Activated T-cell treated with anti-CD3 and anti-CD28 coated beads for 48 hours (primary cell): ENCODE measurements around the gene INHA.

ENCODE experiments used
- DNase-seq: peaks from one replicate; pipeline ENCODE4 v3.0.0-alpha.2; 2020; ENCODE audit warnings: low read depth

INHA gene

GRCh38 chr2:219559156-219559915 is 12.8 kb upstream of the INHA start:
- DNase-seq, result no peak

GRCh38 chr2:219560037-219560892 is 11.8 kb upstream of the INHA start:
- DNase-seq, result no peak

DNA sequence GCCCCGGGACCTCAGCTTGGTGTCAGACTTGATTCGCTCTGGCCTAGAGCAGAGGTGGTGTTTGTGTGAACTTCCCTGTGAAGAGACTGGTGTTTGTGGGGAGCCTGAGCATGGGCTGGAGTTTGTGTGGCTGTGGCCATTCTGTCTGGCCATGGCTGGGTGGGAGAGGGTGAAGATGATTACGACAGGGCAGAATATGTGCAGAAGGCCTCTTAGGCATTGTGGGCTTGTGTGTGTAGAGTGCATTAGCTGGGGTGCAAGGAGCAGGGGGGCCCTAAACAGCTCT is 11.3 kb upstream of the INHA start:
- no peak for DNase-seq

DNA sequence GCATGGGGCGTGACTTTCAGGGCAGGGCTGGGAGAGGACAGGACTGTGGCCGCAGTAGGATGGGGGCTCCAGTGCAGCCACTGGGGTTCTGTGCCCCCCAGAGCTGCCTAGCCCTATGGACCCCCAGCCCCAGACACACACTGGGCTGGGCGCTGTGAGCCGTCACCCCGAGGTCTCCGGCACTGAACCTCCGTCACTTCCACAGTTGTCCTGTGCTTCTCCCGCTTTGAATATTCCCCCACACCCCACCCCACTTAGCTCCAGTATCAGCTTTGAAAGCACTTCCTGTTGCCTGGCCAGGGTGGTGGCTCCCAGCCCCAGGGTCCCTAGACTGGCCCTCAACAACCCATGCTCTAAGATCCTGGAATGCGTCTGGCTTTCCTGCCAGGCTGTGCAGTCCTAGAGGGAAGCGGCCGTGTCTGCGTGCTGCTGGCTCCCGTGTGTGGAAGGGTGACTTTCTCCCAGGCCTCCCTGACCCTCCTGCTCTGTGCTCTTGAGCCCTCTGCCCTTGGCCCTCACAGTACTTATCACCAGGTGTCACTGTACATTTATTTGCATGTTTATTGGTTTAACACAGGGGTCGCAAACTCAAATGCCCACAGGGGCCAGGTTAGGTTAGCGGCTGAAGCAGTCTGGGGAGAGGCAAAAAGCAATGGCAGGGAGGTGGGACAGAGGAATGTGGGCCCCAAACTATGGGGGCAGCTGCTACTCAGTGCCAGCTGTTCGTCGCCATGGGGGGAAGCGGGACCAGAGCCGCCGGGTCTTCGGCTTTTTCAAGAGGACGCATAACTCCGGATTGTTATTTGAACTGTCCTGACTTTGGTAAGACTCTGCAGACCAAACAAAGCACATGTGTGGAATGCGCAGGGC is 10.7 kb upstream of the INHA start:
- no peak for DNase-seq

DNA sequence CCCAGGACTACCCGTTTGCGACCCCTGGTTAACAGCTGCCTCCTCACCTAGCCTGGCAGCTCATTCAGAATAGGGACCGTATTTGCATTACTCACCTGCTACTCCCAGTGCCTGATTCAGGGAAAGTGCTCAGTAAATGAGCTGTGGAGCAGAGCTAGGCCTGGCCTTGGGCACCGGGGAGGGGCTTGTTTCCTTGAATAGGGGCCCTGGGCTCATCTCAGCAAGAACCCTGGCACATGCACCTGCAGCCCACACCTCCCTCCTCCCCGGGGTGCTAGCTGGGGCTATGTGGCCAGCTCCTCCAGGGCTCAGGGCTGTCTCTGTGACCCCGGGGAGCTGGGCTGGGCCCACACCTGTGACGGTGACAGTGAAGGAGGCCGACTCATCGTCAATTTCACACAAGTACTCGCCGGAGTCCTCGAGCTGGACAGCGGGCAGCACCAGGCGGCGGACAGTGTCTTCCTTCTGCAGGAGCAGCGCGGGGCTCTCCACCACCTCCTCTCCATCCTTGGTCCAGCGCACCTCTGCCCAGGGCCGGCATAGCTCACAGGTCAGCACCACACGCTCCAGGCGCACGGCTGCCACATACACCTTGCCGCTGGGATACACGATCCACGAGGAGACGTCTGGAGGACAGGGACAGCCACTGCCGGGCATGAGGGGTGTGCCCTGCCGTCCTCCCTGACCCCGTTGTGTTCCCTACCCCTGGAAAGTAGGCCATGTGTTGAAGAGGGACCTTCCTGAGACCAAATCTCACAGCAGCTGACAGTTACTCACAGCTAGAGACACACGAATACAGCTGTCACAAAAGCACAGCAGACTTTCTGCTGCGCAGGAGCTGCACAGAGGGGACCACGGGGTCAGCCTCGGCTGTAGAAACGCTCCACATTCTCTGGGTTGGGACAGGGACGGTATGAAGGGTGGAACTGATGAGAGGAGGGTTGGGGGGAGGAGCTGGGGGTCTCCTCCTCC is 9.8 kb upstream of the INHA start:
- DNase-seq, result no peak

DNA sequence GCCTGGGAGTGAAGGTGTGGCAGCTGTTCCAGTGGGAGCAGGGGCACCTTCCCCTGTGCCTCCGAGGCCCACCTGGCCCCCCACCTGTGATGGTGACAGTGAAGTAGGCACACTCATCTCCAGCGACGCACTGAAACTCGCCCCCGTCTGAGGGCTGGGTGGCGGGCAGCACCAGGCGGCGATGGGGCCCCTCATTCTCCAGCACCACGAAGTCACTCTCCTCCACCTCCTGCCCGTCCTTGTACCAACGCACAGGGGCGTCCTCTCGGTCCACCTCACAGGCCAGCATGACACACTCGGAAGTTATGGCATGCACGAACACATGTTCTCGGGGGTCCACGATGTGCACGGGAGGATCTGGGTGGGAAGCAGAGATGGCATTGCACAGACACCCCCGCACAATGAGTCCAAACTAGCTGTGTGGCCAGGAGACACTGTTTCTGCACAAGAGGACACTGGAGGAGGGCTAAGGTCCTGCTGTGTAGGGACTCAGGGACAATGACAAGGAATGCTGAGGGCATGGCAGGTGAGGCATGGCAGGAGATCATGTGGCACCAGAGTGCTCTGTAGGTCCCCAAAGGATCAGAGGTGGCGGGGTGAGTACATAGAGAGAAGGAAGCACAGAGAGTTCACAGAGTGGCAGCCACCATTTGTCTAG is 8.7 kb upstream of the INHA start:
- DNase-seq, result no peak

DNA sequence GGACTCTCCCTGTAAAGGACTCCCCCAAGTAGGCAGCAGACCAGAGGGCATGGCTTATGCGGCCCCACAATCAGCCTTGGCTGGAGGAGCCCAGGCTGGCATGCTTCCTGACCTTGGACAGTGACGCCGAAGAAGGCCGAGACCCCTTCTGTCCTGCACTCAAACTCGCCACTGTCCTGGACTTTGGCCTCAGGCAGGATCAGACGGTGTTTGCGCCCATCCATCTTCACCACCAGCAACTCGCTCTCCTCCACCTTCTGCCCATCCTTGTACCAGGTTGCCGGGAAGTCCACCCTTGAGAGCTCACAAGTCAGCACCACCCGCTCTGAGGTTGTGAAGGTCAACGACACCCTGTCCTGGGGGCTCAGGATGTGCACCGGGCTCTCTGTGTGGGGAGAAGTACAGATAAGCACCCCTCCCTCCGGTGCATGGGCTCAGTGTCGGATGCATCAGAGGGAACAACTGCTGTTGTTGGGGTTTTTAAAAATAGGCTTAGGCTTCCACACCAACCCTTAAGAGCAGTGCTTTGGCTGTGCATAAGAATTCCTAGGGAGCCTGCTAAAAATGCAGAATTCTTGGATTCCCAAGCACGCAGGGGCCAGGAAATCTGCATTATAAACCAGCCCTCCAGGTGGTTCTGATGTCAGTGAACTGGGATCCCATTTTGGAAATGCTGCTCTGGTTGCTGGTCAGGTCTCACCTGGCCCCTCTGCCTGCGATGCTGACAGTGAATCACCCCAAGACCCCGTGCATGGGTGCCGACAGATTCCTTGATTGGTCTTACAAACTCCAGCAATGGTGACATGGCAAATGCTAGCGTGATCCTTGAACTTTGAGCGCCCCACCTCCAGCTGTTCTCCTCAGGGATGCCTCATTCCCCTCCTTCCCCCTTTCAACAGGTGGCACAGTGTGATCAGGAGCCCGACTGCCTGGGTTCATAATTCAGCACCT is 6.7 kb upstream of the INHA start:
- DNase-seq, result no peak

DNA sequence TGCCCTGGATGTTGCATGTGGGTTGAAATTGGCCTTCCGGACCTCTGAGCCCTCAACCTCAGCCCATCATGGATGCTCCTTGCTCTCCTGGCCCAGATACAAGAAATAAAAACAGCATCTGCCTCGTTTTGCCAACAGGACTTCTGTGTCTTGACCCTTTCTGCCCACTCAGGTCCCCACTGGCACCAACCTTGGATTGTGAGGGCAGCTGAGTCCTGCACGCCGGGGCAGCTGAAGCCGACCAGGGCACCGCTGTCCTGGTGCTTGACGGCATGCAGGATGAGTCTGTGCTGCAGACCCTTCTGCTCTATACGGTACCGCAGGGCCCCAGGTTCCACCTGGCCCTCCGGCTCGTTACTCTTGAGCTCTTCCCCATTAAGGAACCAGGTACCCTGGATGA is 5.5 kb upstream of the INHA start:
- DNase-seq, result no peak

DNA sequence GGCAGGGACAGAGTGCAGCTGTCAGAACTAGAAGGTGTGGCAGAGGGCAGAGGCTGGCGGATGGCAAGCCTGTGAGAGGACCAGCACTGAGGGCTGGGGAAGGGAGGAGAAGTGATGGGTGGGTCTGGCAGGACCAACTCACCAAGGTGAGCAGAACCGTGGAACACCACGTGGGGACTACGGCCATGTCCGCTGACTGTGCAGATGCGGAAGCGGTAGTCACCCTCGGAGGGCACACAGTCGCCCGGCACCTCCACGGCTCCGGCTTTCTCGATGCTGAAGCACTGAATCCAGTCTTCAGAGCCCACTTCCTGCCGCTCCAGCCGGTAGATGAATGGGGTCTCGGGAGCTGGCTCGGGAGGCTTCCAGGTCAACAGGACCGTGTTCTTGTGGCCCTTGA is 5.0 kb upstream of the INHA start:
- DNase-seq, result no peak

DNA sequence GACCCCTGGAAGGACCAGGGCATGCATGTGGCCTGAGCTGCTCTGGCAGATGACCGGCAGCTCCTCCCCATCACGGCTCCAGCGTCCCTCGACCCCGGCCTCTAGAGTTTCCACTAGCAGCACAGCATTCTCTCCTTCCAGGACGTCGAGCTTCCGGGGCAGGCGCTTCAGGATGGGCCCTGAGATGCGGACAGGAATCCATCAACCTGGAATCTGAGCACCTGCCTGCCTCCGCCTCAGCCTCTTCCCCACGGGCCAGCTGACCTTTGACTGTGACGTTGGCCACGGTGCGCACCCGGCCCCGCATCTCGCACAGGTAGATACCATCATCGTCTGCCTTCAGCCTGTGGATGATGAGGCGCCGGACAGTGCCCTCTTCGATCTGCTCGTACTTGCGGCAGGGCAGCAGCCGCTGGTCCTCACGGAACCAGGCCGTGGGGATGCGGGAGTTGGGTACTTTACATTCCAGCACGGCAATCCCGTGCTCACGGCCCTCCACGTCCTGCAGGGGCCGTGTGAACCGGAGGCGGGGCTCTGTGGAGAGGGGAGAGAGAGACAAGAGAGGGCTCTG is 4.2 kb upstream of the INHA start:
- DNase-seq, result no peak

- DNase-seq, result no peak
Observed at GRCh38 chr2:219569041-219569440, 3.1 kb upstream of the INHA start.

GRCh38 chr2:219569635-219570034 is 2.5 kb upstream of the INHA start:
- DNase-seq, result no peak

DNA sequence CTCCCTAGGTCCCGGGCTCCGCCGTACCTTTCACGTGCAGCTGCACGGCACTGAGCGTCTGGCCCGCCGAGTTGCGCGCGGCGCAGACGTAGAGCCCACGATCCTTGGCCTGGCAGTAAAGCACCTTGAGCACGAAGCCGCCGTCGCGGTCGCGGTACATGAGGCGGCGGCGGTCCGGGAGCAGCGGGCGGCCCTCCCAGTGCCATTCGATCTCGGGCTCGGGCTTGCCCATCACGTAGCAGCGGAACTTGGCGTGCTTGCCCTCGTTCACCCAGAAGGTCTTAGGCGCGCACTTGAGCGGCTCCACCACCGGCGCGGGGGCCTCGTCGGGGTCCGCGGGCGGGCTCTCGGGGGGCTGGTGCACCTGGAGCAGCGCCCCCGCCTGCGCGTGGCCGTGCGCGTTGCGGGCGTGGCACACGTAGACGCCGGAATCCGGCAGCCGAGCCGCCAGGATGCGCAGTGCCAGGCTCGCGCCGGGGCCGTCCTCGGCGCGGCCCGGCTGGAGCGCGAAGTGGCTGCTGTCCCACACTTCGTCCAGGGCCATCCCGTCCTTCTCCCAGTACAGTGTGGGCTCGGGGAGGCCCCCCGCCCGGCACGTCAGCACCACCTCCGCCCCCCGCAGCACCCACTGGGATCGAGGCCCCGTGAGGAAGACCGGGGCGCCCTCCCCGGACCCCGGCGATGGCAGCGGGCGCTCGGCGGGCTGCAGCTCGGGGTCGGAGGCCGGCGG is 1.8 kb upstream of the INHA start:
- DNase-seq, result no peak

- DNase-seq, result no peak
Observed at GRCh38 chr2:219570924-219571310, 1.2 kb upstream of the INHA start.

DNA sequence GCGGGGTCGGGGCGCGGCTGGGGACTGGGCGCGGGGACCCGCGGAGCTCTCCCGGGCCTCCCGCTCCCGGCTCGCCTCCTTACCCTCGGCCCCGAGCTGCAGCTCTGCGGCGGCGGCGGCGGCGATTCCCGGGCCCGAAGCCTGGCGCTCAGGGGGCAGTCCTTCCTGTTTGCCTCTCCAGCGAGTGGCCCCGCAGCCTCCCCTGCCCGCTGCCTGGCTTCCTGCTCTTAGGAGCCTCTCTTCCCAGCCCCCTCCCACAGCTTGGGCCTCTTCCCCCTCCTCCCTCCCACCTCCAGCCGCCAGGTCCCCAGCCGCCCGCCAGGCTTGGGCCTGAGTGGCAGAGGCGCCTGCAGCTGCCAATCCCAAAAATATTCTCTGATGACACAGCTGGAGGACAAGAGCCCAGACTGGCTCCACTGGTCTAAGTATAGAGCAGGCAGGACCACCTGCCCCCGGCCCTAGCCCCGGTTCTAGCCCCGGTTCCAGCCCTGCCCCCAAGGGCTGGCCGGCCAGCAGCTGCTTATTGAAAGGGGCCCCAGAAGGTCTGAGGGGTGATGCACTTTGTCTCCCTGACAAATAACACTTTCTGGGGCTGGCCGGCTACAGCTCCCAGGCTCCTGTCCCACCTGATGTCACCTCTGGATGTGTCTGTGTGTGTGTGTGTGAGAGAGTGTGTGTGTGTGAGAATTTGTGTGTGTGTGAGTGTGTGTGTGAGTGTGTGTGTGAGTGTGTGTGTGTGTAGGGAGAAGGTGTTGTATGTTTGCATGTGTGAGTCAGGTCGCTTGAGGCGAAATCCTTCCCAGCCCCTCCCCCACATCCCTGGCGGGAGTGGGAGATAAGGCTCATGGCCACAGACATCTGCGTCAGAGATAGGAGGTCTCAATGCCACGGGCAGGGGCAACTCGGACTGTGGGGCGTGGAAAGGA is 536 bp upstream of the INHA start, which contains the start of gene OBSL1:
Gene OBSL1 (minus strand): TSS at position 229 of the 926 bp plus-strand sequence. CDS start 307 bp downstream, outside the sequence.
- no peak for DNase-seq

GRCh38 chr2:219573166-219573565 is 1.1 kb downstream of the INHA start:
- DNase-seq, result no peak

DNA sequence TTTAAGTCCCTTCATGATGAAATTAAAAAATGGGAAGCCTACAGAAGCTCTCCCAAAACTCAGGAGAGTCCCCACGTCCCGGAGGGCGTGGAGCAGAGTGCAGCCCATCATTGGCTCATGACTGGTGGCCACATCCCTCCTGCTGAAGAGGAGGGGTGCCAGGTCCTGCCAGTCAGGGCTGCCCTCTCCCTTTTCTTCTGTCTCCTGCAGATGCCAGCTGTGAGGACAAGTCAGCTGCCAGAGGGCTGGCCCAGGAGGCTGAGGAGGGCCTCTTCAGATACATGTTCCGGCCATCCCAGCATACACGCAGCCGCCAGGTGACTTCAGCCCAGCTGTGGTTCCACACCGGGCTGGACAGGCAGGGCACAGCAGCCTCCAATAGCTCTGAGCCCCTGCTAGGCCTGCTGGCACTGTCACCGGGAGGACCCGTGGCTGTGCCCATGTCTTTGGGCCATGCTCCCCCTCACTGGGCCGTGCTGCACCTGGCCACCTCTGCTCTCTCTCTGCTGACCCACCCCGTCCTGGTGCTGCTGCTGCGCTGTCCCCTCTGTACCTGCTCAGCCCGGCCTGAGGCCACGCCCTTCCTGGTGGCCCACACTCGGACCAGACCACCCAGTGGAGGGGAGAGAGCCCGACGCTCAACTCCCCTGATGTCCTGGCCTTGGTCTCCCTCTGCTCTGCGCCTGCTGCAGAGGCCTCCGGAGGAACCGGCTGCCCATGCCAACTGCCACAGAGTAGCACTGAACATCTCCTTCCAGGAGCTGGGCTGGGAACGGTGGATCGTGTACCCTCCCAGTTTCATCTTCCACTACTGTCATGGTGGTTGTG is 2.6 kb downstream of the INHA start:
- DNase-seq, result no peak
